ENCODE data around the gene PARD3B.

The PARD3B gene

DNA sequence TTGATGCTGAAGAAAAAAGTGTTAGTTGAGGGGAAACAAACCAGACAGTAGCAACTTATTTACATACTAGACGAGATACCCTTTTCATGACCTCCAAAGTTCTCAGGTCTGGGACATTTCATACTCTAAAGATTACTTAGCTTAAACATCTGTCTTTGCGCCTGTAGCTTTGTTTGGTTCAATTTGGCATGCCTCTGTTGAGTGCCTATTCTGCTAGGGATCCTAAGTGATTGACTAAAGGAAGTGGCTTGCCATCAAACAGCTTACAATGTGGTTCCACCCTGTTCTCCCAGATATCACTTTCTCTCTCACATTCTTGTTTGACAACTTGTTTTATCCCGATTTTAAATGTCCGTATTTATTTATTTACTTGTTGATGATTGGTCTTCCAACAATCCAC lies 488.8 kb downstream of the PARD3B start:
- H3K4me1 ChIP-seq (ENCODE audit: control insufficient read depth, low read length): no peaks in the 10 kb centered on the region
- H3K9me2 ChIP-seq (replicated peaks; ENCODE audit: control insufficient read depth, low read length): no peaks in the 10 kb centered on the region
- no peaks in the 10 kb centered on the region for H3K9me3 ChIP-seq (ENCODE audit: control insufficient read depth, insufficient read depth, low read length)
- H3K27ac ChIP-seq (ENCODE audit: low read depth, low read length): no peak overlapping the region
- no peak overlapping the region for H3K4me2 ChIP-seq (ENCODE audit: low read length)
- H3K36me3 ChIP-seq (ENCODE audit: control insufficient read depth, low read length): no peaks in the 10 kb centered on the region
- H3K4me3 ChIP-seq (ENCODE audit: low read length): no peak overlapping the region
- H3K27me3 ChIP-seq (ENCODE audit: control insufficient read depth, low read length): no peaks in the 10 kb centered on the region
- H3K79me2 ChIP-seq (ENCODE audit: control insufficient read depth, low read length): no peaks in the 10 kb centered on the region
- no peaks in the 10 kb centered on the region for H4K20me1 ChIP-seq (ENCODE audit: control insufficient read depth, insufficient read depth, low read depth, low read length)
- TF ChIP-seq, protein P1, sequence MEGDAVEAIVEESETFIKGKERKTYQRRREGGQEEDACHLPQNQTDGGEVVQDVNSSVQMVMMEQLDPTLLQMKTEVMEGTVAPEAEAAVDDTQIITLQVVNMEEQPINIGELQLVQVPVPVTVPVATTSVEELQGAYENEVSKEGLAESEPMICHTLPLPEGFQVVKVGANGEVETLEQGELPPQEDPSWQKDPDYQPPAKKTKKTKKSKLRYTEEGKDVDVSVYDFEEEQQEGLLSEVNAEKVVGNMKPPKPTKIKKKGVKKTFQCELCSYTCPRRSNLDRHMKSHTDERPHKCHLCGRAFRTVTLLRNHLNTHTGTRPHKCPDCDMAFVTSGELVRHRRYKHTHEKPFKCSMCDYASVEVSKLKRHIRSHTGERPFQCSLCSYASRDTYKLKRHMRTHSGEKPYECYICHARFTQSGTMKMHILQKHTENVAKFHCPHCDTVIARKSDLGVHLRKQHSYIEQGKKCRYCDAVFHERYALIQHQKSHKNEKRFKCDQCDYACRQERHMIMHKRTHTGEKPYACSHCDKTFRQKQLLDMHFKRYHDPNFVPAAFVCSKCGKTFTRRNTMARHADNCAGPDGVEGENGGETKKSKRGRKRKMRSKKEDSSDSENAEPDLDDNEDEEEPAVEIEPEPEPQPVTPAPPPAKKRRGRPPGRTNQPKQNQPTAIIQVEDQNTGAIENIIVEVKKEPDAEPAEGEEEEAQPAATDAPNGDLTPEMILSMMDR (IDR thresholded peaks at IDR 0.05; ENCODE audit: low read depth, low read length, poor library complexity, severe bottlenecking): no peak
- TF ChIP-seq EZH2phosphoT487 (IDR thresholded peaks at IDR 0.05; ENCODE audit: borderline replicate concordance, low read length): no peak
- no peaks in the 10 kb centered on the region for H3F3A ChIP-seq (ENCODE audit: control insufficient read depth, insufficient read depth)

DNA sequence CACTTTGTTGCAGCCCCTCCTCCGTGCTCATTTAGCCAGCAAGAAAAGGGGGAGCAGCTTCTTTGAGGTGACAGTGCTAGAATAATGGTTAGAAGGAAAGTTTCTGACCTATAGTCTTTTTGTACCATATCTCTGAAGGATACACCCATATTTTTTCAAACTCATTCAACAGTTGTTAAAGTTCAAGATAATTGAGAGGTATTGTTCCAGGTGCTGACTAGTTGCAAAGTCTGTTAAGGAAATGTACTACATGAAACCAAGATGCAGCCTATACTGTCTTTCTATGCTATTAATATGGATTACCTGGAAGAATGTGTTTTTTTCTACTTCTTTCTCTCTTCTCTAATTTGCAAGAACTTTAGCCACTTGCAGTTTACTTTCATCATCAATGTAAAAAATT lies 495.0 kb downstream of the PARD3B start:
- H3K36me3 ChIP-seq (ENCODE audit: control insufficient read depth, low read length): no peaks in the 10 kb centered on the region
- no peaks in the 10 kb centered on the region for H3K4me1 ChIP-seq (ENCODE audit: control insufficient read depth, low read length)
- no peaks in the 10 kb centered on the region for H3F3A ChIP-seq (ENCODE audit: control insufficient read depth, insufficient read depth)
- H3K27me3 ChIP-seq (ENCODE audit: control insufficient read depth, low read length): no peaks in the 10 kb centered on the region
- H3K4me2 ChIP-seq (ENCODE audit: low read length): no peak overlapping the region
- no peaks in the 10 kb centered on the region for H3K9me2 ChIP-seq (replicated peaks; ENCODE audit: control insufficient read depth, low read length)
- no peak overlapping the region for H3K27ac ChIP-seq (ENCODE audit: low read depth, low read length)
- no peaks in the 10 kb centered on the region for H4K20me1 ChIP-seq (ENCODE audit: control insufficient read depth, insufficient read depth, low read depth, low read length)
- H3K9me3 ChIP-seq (ENCODE audit: control insufficient read depth, insufficient read depth, low read length): no peaks in the 10 kb centered on the region
- H3K79me2 ChIP-seq (ENCODE audit: control insufficient read depth, low read length): no peaks in the 10 kb centered on the region
- H3K4me3 ChIP-seq (ENCODE audit: low read length): no peak overlapping the region
- TF ChIP-seq EZH2phosphoT487 (IDR thresholded peaks at IDR 0.05; ENCODE audit: borderline replicate concordance, low read length): no peak
- TF ChIP-seq, protein P1 (IDR thresholded peaks at IDR 0.05; ENCODE audit: low read depth, low read length, poor library complexity, severe bottlenecking): no peak

DNA sequence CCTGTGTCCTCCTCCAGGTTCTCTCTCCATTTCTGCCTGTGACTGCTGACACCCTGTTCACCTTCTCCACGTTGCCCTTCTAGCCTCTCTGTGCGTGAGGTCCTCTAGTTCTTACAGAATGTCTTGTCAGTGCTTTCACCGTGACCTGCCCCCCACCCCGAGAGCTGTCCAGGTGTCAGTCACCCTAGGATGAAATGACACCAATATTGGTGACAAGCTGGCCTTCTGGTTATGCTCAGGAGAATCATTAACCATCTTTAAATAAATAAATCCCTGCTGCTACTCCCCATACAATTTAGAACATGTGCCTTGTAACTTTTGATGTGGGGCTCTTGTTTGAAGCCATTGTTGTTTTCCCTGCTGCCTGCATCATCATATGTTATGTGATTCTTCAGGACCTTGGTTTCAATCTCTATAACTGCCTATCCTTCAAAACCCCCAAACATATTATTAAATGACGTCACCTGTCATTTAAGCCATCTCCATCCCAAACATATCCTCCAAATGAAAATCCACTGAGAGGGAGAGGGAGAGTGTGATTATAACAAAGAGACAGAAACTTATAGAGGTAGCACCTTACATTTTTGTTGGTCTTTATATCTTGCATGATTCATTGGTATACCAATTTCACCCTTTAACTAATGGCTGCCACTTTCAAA lies 496.3 kb downstream of the PARD3B start:
- H3K9me2 ChIP-seq (replicated peaks; ENCODE audit: control insufficient read depth, low read length): no peaks in the 10 kb centered on the region
- no peak for TF ChIP-seq EZH2phosphoT487 (IDR thresholded peaks at IDR 0.05; ENCODE audit: borderline replicate concordance, low read length)
- TF ChIP-seq, protein P1 (IDR thresholded peaks at IDR 0.05; ENCODE audit: low read depth, low read length, poor library complexity, severe bottlenecking): no peak
- no peaks in the 10 kb centered on the region for H3K9me3 ChIP-seq (ENCODE audit: control insufficient read depth, insufficient read depth, low read length)

More for the DNA sequence above, 496.3 kb downstream of the PARD3B start:
- no peaks in the 10 kb centered on the region for H3K36me3 ChIP-seq (ENCODE audit: control insufficient read depth, low read length)
- no peaks in the 10 kb centered on the region for H3K4me1 ChIP-seq (ENCODE audit: control insufficient read depth, low read length)
- no peak overlapping the region for H3K4me2 ChIP-seq (ENCODE audit: low read length)
- H3K4me3 ChIP-seq (ENCODE audit: low read length): no peak overlapping the region
- no peaks in the 10 kb centered on the region for H4K20me1 ChIP-seq (ENCODE audit: control insufficient read depth, insufficient read depth, low read depth, low read length)
- H3K27me3 ChIP-seq (ENCODE audit: control insufficient read depth, low read length): no peaks in the 10 kb centered on the region
- no peaks in the 10 kb centered on the region for H3K79me2 ChIP-seq (ENCODE audit: control insufficient read depth, low read length)
- H3F3A ChIP-seq (ENCODE audit: control insufficient read depth, insufficient read depth): no peaks in the 10 kb centered on the region
- no peak overlapping the region for H3K27ac ChIP-seq (ENCODE audit: low read depth, low read length)
